HUES64 (cell line): Measurements from ENCODE around the gene ADO.

Source experiments
- H3K27ac ChIP-seq: 2 replicates; pipeline ENCODE4 v1.7.0; 2013; ENCODE audit warnings: low read depth, low read length, inconsistent platforms
- H3K27me3 ChIP-seq: 2 replicates; pipeline ENCODE4 v1.6.1; 2013; ENCODE audit warnings: mild to moderate bottlenecking, low read length; ENCODE audit not compliant: insufficient read depth
- H3K36me3 ChIP-seq: 2 replicates; pipeline ENCODE4 v1.6.1; 2013; ENCODE audit warnings: mild to moderate bottlenecking, low read length; ENCODE audit not compliant: insufficient read depth
- H3K4me1 ChIP-seq: 2 replicates; pipeline ENCODE4 v1.6.1; 2013; ENCODE audit warnings: mild to moderate bottlenecking, low read length, moderate library complexity; ENCODE audit not compliant: insufficient read depth
- H3K4me3 ChIP-seq: 2 replicates; pipeline ENCODE4 v1.5.1; 2013; ENCODE audit warnings: mild to moderate bottlenecking, low read length, moderate library complexity
- H3K9ac ChIP-seq: 2 replicates; pipeline ENCODE4 v1.6.1; 2013; ENCODE audit warnings: mild to moderate bottlenecking, low read depth, low read length
- H3K9me3 ChIP-seq: 2 replicates; pipeline ENCODE4 v1.6.1; 2013; ENCODE audit warnings: low read depth, low read length; ENCODE audit not compliant: insufficient read depth
- WGBS: fragments of 150-250, 120-280 bp; methylation state at CpG from one replicate; pipeline ENCODE4 v1.1.7; 2013; ENCODE audit warnings: missing lambda C conversion rate; 5-methylcytosine and 5-hydroxymethylcytosine counted together

Gene ADO

DNA sequence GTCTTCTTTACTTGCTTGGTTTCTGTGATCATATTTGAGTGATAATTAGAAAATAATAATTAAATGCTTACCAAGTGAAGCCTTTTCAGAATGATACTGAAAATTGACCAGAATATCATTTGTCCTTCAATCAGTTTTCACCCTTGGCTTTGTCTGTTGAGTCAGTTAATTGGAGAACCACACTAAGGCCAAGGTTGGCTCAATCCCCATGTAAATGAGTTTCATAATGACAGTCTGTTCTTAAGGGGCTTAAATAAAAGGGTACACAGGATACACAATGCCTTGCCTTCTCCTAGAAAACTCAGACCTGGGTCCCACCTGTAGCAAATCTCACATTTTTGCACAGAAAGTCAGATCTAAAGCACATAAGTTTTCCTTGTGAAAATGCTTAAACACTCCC is 42.9 kb downstream of the ADO start:
- no peak overlapping the region for H3K9ac ChIP-seq
- no peaks in the 10 kb centered on the region for H3K27me3 ChIP-seq
- no peak overlapping the region for H3K27ac ChIP-seq
- H3K36me3 ChIP-seq, result no peaks in the 10 kb centered on the region
- H3K4me1 ChIP-seq, result no peaks in the 10 kb centered on the region
- H3K4me3 ChIP-seq, result no peak overlapping the region
- H3K9me3 ChIP-seq, result peaks cover 6% of the 10 kb centered on the region; the same call in 1 of the 2 replicates

DNA sequence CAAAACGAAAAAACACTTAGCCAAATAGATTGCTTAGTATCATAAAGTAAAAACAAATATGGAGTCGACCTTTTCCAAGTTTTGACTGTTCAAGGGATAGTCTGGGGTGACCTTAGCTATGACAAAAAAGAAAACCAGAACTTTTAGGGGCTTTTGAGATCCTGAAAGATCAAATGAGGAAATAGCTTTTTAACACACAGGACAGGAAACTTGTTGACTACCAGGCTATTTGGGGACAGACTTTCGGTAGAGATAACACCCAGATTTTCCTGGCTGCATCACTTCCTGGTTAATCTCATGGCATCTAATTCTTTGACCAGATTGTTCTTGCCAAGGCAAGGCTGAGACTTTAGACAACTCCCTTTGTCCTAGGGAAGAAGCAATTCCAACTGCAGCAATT is 46.1 kb downstream of the ADO start:
- 98% methylated on average over 2 of the region's 3 CpGs for WGBS
- Histone ChIP-seq H3K4me1 (no peaks in the 10 kb centered on the region), H3K9me3 (peaks cover 6% of the 10 kb centered on the region; the same call in 1 of the 2 replicates), H3K4me3 (no peak overlapping the region), H3K9ac (no peak overlapping the region), H3K27me3 (no peaks in the 10 kb centered on the region), H3K36me3 (no peaks in the 10 kb centered on the region), H3K27ac (no peak overlapping the region)

DNA sequence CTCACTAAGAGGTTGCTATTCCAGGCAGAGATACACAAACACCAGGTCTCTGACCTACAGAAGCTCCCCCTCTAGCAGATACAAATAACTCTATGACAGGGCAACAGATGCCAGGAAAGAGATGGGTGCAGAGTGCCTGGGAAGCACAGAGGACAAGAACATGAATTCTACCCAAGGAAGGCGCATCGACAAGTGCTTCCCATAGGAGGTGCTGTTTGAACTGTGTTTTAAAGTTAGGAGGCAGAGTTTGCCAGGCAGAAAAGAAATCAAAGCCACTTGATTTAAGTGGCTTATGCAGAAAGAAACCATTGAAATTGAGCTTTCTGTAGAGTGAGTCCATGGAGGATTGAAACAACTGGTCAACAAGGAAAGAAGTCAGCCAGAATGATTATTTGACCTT is 46.9 kb downstream of the ADO start:
- Histone ChIP-seq H3K9me3 (peaks cover 6% of the 10 kb centered on the region; the same call in 1 of the 2 replicates), H3K9ac (no peak overlapping the region), H3K36me3 (no peaks in the 10 kb centered on the region), H3K4me3 (no peak overlapping the region), H3K27ac (no peak overlapping the region), H3K4me1 (no peaks in the 10 kb centered on the region), H3K27me3 (no peaks in the 10 kb centered on the region)
- 86% methylated on average over 2 of the region's 2 CpGs for WGBS

DNA sequence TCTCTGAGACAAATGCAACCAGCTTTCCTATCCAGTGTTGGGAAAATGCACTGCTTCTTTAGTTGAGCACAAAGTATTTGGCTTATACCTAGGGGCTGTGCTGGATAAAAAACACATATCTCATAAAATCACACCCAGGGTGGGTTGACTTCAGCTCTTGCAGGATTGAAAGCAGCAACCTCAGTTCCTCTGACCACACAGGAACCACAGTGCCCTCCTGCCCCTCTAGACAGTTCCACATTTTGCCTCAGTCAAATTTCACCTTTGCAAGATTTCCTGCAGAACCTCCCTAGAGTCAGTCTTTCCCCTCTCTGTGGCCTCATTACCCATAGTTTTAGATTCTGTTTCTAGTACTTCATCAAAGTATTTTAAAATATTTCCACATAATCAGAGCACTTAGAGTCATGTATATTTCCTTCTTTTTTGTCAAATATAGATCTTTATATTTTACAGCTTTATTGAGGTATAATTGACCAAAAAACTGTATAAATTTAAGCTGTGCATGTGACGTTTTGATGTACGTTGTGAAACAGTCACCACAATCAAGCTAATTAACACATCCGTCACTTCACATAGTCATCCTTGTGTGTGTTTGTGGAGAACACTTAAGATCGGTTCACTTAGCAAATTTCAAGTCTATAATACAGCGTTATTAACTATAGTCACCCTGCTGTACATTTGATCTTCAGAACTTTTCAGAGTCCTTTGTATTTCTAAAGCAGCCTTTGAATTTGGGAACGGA is 48.6 kb downstream of the ADO start:
- H3K4me3 ChIP-seq, result no peak overlapping the region
- no peak overlapping the region for H3K9ac ChIP-seq
- H3K27ac ChIP-seq, result no peak overlapping the region
- WGBS, result 98% methylated on average over 3 of the region's 6 CpGs
- H3K27me3 ChIP-seq, result no peaks in the 10 kb centered on the region
- H3K36me3 ChIP-seq, result no peaks in the 10 kb centered on the region
- no peaks in the 10 kb centered on the region for H3K4me1 ChIP-seq
- H3K9me3 ChIP-seq, result no peaks in the 10 kb centered on the region

DNA sequence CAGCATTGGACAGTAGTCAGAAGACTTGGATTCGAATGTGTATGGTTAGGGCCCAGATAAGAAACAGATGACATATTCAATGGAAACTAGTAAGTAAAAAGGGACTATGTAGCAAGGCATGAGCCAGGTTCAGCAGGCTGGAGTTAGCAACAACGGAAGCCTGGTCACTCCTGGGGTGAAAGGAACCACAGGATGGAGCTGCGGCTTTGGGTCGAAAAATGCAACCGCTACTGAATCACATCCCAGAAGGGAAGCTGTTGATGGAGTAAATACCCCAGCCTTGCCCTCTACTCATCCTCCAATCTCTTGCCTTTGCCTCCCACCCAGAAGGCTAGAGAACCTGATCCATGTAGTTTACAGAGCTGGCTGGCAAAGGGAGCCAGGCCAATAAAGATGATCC is 49.2 kb downstream of the ADO start:
- Histone ChIP-seq H3K27me3 (no peaks in the 10 kb centered on the region), H3K9me3 (no peaks in the 10 kb centered on the region), H3K9ac (no peak overlapping the region), H3K4me1 (no peaks in the 10 kb centered on the region), H3K4me3 (no peak overlapping the region), H3K36me3 (no peaks in the 10 kb centered on the region), H3K27ac (no peak overlapping the region)
- WGBS, result 90% methylated on average over 5 of the region's 5 CpGs

DNA sequence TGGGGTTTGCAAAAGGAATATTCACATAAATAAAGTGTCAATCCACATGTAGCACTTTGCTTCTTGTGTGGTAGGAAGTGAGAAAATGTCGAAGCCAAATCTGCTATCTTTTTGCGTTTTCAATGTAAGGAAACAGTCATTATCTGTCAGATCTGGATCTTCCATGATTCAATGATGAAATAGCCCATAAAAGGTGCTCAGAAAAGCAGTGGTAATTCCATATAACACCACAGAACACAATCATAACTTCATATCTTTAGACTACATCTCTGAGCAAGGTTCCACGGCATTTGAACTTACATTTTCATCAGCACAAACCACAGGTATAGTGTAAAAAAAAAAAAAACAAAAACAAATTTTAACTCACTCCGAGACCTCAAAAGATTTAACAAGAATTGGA is 51.5 kb downstream of the ADO start:
- Histone ChIP-seq H3K9ac (no peak overlapping the region), H3K27me3 (no peaks in the 10 kb centered on the region), H3K27ac (no peak overlapping the region), H3K4me1 (peaks cover 4% of the 10 kb centered on the region; the same call in 1 of the 2 replicates), H3K9me3 (no peaks in the 10 kb centered on the region), H3K4me3 (no peak overlapping the region), H3K36me3 (no peaks in the 10 kb centered on the region)
- 98% methylated on average over 4 of the region's 4 CpGs for WGBS
